ENCODE data around the gene RFT1. TPM values are rescaled to one million over a fixed set of nuclear protein-coding genes. Genes with fewer than 3 reads are reported as not detected.

The RFT1 gene
- total RNA-seq, 1 donor from 2014 or later, result 14.8 TPM

- TF ChIP-seq CTCF (IDR thresholded peaks at IDR 0.05), result no peak
- no peak for DNase-seq (ENCODE audit: low spot score)
- Mint-ChIP-seq H3K27ac (ENCODE audit: unreplicated experiment) (no peak overlapping the region), H3K9me3 (ENCODE audit: low read depth) (no peaks in the 10 kb centered on the region), H3K36me3 (ENCODE audit: low read depth) (peaks cover 8% of the 10 kb centered on the region), H3K4me3 (ENCODE audit: unreplicated experiment) (no peak overlapping the region), H3K27me3 (ENCODE audit: low read depth) (no peaks in the 10 kb centered on the region), H3K4me1 (ENCODE audit: low read depth) (no peaks in the 10 kb centered on the region)
Measured at GRCh38 chr3:53116956-53117355, 13.3 kb downstream of the RFT1 start.

GRCh38 chr3:53114412-53115074, 15.7 kb downstream of the RFT1 start:
- H3K27me3 Mint-ChIP-seq (ENCODE audit: low read depth), result no peaks in the 10 kb centered on the region
- no peak for TF ChIP-seq CTCF (IDR thresholded peaks at IDR 0.05)
- no peaks in the 10 kb centered on the region for H3K9me3 Mint-ChIP-seq (ENCODE audit: low read depth)
- no peak overlapping the region for H3K4me3 Mint-ChIP-seq (ENCODE audit: unreplicated experiment)
- H3K27ac Mint-ChIP-seq (ENCODE audit: unreplicated experiment), result no peak overlapping the region
- DNase-seq (ENCODE audit: low spot score), result no peak
- H3K36me3 Mint-ChIP-seq (ENCODE audit: low read depth), result peaks cover 10% of the 10 kb centered on the region
- H3K4me1 Mint-ChIP-seq (ENCODE audit: low read depth), result peaks cover 3% of the 10 kb centered on the region

GRCh38 chr3:53114011-53114400, 16.2 kb downstream of the RFT1 start:
- H3K27me3 Mint-ChIP-seq (ENCODE audit: low read depth), result no peaks in the 10 kb centered on the region
- no peak overlapping the region for H3K4me3 Mint-ChIP-seq (ENCODE audit: unreplicated experiment)
- peaks cover 13% of the 10 kb centered on the region for H3K36me3 Mint-ChIP-seq (ENCODE audit: low read depth)
- DNase-seq (ENCODE audit: low spot score), result no peak
- peak; percentile 95 for TF ChIP-seq CTCF (IDR thresholded peaks at IDR 0.05)
- no peaks in the 10 kb centered on the region for H3K9me3 Mint-ChIP-seq (ENCODE audit: low read depth)
- H3K27ac Mint-ChIP-seq (ENCODE audit: unreplicated experiment), result no peak overlapping the region
- H3K4me1 Mint-ChIP-seq (ENCODE audit: low read depth), result peaks cover 6% of the 10 kb centered on the region

- Mint-ChIP-seq H3K27ac (ENCODE audit: unreplicated experiment) (no peak overlapping the region), H3K4me1 (ENCODE audit: low read depth) (peaks cover 6% of the 10 kb centered on the region), H3K9me3 (ENCODE audit: low read depth) (no peaks in the 10 kb centered on the region), H3K27me3 (ENCODE audit: low read depth) (no peaks in the 10 kb centered on the region), H3K36me3 (ENCODE audit: low read depth) (peaks cover 12% of the 10 kb centered on the region), H3K4me3 (ENCODE audit: unreplicated experiment) (no peak overlapping the region)
- TF ChIP-seq CTCF (IDR thresholded peaks at IDR 0.05), result no peak
- DNase-seq (ENCODE audit: low spot score), result no peak
Measured at GRCh38 chr3:53113293-53114010, 16.8 kb downstream of the RFT1 start.

- Mint-ChIP-seq H3K4me1 (ENCODE audit: low read depth) (peaks cover 6% of the 10 kb centered on the region), H3K4me3 (ENCODE audit: unreplicated experiment) (no peak overlapping the region)
- no peak for DNase-seq (ENCODE audit: low spot score)
Measured at GRCh38 chr3:53111822-53112221, 18.4 kb downstream of the RFT1 start.

More at GRCh38 chr3:53111822-53112221, 18.4 kb downstream of the RFT1 start:
- Mint-ChIP-seq H3K36me3 (ENCODE audit: low read depth) (peaks cover 9% of the 10 kb centered on the region), H3K27me3 (ENCODE audit: low read depth) (no peaks in the 10 kb centered on the region), H3K27ac (ENCODE audit: unreplicated experiment) (no peak overlapping the region), H3K9me3 (ENCODE audit: low read depth) (no peaks in the 10 kb centered on the region)
- no peak for TF ChIP-seq CTCF (IDR thresholded peaks at IDR 0.05)

All from chondrocyte (in vitro differentiated cells).